K562 (cell line): ENCODE results near the gene MYMX. TPM values are rescaled to one million over a fixed set of nuclear protein-coding genes. Genes with fewer than 3 reads are reported as not detected.

Source experiments
- BRF2 ChIP-seq: IDR thresholded peaks from 3 replicates; pipeline ENCODE4 v1.6.1; 2011; ENCODE audit warnings: borderline replicate concordance, mild to moderate bottlenecking; ENCODE audit not compliant: insufficient read length, insufficient read depth
- CBFA2T3 ChIP-seq: fragments of 450-650 bp; IDR thresholded peaks from 2 replicates; pipeline ENCODE4 v1.6.1; 2017
- CREB1 ChIP-seq, 2 experiments: sonication (generic) in 1 of 2; formaldehyde crosslinking in 1 of 2; IDR thresholded peaks; 2 replicates each; pipeline versions ENCODE4 v1.6.1 to v1.8.0; 2012 to 2022; ENCODE audit warnings: inconsistent platforms in 1 of 2, mild to moderate bottlenecking in 1 of 2, missing genetic modification reagents in 1 of 2, moderate library complexity in 1 of 2
- DACH1 ChIP-seq: fragments of 450-650 bp; IDR thresholded peaks from 2 replicates; pipeline ENCODE4 v1.6.1; 2018; ENCODE audit not compliant: partially characterized antibody
- ELF4 ChIP-seq: fragments of 450-650 bp; formaldehyde crosslinking; IDR thresholded peaks from 2 replicates; pipeline ENCODE4 v1.4.0; 2022; ENCODE audit warnings: missing genetic modification characterization
- JUNB ChIP-seq: fragments of 450-650 bp; formaldehyde crosslinking; conservative IDR thresholded peaks from 2 replicates; pipeline ENCODE4 v1.4.0; 2020; ENCODE audit warnings: mild to moderate bottlenecking
- MITF ChIP-seq: IDR thresholded peaks from 2 replicates; pipeline ENCODE4 v1.6.1; 2014; ENCODE audit warnings: antibody characterized with exemption
- MYC ChIP-seq, 2 experiments: fragments of 250-450 bp in 1 of 2; sonication (Bioruptor Pico) in 1 of 2; IDR thresholded peaks; 2 replicates each; pipeline versions ENCODE4 v1.5.1 to v1.6.1; 2012 to 2021; ENCODE audit warnings: low read depth in 2 of 2, borderline replicate concordance in 1 of 2, improper control_type of control experiment in 1 of 2, low read length in 1 of 2, mild to moderate bottlenecking in 1 of 2, moderate library complexity in 1 of 2
- NCOA4 ChIP-seq: fragments of 450-650 bp; IDR thresholded peaks from 2 replicates; pipeline ENCODE4 v1.6.1; 2018; ENCODE audit warnings: mild to moderate bottlenecking; ENCODE audit not compliant: partially characterized antibody
- NR3C1 ChIP-seq: sonication (generic); formaldehyde crosslinking; IDR thresholded peaks from 2 replicates; pipeline ENCODE4 v1.8.1; 2022; ENCODE audit warnings: missing genetic modification reagents
- SRSF7 ChIP-seq: fragments of 200-400 bp; formaldehyde crosslinking; optimal IDR thresholded peaks from 2 replicates; pipeline ENCODE3; 2017; ENCODE audit warnings: mild to moderate bottlenecking, low read depth, low read length
- TARDBP ChIP-seq: fragments of 450-650 bp; IDR thresholded peaks from 2 replicates; pipeline ENCODE4 v1.6.1; 2016
- TBP ChIP-seq: optimal IDR thresholded peaks from 2 replicates; pipeline ENCODE3; 2011; ENCODE audit warnings: low read depth, low read length, improper control_type of control experiment
- U2AF1 ChIP-seq: fragments of 200-400 bp; formaldehyde crosslinking; optimal IDR thresholded peaks from 2 replicates; pipeline ENCODE3; 2017; ENCODE audit warnings: mild to moderate bottlenecking, low read depth, low read length, moderate library complexity
- ZNF239 ChIP-seq: fragments of 250-450 bp; sonication (Bioruptor Pico); IDR thresholded peaks from 2 replicates; pipeline ENCODE4 v1.4.0; 2020; ENCODE audit warnings: mild to moderate bottlenecking
- polyA plus RNA-seq, 8 experiments: library from polyadenylated mRNA; depleted of rRNA in 4 of 8; stranded (reverse) in 5 of 8; unstranded in 3 of 8; fragments of >200 nt; fragmentation: Nextera tagmentation in 2 of 8; fragmentation: Illumina TruSeq in 1 of 8; extraction: Ambion mirVana in 2 of 8; extraction: Trizol in 1 of 8; gene quantifications; 2 replicates each; pipeline versions ENCODE4 v1.2.1 to v1.2.3, GENCODE V29; 2011 to 2014; ENCODE audit warnings: inconsistent platforms in 1 of 8, missing spikeins in 1 of 8
- total RNA-seq, 7 experiments: library from RNA; depleted of rRNA in 6 of 7; stranded (reverse); fragments of >200 nt in 6 of 7; fragmentation: Illumina TruSeq in 2 of 7; extraction: Trizol in 2 of 7; gene quantifications; 2 replicates each; pipeline versions ENCODE4 v1.2.1 to v1.2.3, GENCODE V29; 2011 to 2021; ENCODE audit warnings: low replicate concordance in 1 of 7
- TF ChIP-seq, protein P1 (sequence below), 2 experiments: fragments of 450-650 bp in 1 of 2; sonication (generic) in 1 of 2; formaldehyde crosslinking in 1 of 2; IDR thresholded peaks in 1 of 2; conservative IDR thresholded peaks in 1 of 2; 2 replicates each; pipeline versions ENCODE4 v1.6.1 to v1.8.1; 2016 to 2023; ENCODE audit warnings: mild to moderate bottlenecking in 2 of 2, moderate library complexity in 2 of 2, inconsistent platforms in 1 of 2, missing genetic modification reagents in 1 of 2
- TF ChIP-seq, protein P2 (sequence below), 2 experiments: fragments of 450-650 bp; IDR thresholded peaks; 2 replicates each; pipeline ENCODE4 v1.6.1; 2016
- TF ChIP-seq, protein P3 (sequence below): fragments of 150-350 bp; conservative IDR thresholded peaks from 2 replicates; pipeline ENCODE4 v1.6.1; 2014; ENCODE audit warnings: low read length

The MYMX gene
- total and polyA plus RNA-seq, 9 of the 15 experiments (the other 6 are each of a cell fraction or from before 2014, with no cell fraction given) = 0.12 TPM; not detected in 8

- TF ChIP-seq, protein P1, sequence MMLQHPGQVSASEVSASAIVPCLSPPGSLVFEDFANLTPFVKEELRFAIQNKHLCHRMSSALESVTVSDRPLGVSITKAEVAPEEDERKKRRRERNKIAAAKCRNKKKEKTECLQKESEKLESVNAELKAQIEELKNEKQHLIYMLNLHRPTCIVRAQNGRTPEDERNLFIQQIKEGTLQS (IDR thresholded peaks at IDR 0.05) = peak; percentile 88
- TF ChIP-seq, protein P1 (CRISPR knock-in tag; conservative IDR thresholded peaks at IDR 0.05) = 0 out of 2 replicates have a peak, but pooled peaks have one; percentile 56
- TF ChIP-seq SRSF7 = no peak
- TF ChIP-seq DACH1 = no peak
- peak; percentile 51; the same call in 1 of the 2 replicates for TF ChIP-seq CBFA2T3
- no peak for TF ChIP-seq BRF2
- no peak for TF ChIP-seq U2AF1
- TF ChIP-seq, protein P2, sequence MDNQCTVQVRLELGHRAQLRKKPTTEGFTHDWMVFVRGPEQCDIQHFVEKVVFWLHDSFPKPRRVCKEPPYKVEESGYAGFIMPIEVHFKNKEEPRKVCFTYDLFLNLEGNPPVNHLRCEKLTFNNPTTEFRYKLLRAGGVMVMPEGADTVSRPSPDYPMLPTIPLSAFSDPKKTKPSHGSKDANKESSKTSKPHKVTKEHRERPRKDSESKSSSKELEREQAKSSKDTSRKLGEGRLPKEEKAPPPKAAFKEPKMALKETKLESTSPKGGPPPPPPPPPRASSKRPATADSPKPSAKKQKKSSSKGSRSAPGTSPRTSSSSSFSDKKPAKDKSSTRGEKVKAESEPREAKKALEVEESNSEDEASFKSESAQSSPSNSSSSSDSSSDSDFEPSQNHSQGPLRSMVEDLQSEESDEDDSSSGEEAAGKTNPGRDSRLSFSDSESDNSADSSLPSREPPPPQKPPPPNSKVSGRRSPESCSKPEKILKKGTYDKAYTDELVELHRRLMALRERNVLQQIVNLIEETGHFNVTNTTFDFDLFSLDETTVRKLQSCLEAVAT (IDR thresholded peaks at IDR 0.05) = no peak
- TF ChIP-seq JUNB (CRISPR knock-in tag) = no peak
- TF ChIP-seq CREB1 (IDR thresholded peaks at IDR 0.05) = no peak
- no peak for TF ChIP-seq CREB1 (CRISPR knock-in tag; IDR thresholded peaks at IDR 0.05)
- TF ChIP-seq MITF = no peak
- no peak for TF ChIP-seq NR3C1 (CRISPR knock-in tag)
- TF ChIP-seq, protein P3, sequence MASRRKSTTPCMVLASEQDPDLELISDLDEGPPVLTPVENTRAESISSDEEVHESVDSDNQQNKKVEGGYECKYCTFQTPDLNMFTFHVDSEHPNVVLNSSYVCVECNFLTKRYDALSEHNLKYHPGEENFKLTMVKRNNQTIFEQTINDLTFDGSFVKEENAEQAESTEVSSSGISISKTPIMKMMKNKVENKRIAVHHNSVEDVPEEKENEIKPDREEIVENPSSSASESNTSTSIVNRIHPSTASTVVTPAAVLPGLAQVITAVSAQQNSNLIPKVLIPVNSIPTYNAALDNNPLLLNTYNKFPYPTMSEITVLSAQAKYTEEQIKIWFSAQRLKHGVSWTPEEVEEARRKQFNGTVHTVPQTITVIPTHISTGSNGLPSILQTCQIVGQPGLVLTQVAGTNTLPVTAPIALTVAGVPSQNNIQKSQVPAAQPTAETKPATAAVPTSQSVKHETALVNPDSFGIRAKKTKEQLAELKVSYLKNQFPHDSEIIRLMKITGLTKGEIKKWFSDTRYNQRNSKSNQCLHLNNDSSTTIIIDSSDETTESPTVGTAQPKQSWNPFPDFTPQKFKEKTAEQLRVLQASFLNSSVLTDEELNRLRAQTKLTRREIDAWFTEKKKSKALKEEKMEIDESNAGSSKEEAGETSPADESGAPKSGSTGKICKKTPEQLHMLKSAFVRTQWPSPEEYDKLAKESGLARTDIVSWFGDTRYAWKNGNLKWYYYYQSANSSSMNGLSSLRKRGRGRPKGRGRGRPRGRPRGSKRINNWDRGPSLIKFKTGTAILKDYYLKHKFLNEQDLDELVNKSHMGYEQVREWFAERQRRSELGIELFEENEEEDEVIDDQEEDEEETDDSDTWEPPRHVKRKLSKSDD = no peak
- no peak for TF ChIP-seq MYC (IDR thresholded peaks at IDR 0.05; ENCODE audit: low read depth, low read length)
- no peak for TF ChIP-seq MYC (CRISPR knock-in tag; IDR thresholded peaks at IDR 0.05; ENCODE audit: borderline replicate concordance, low read depth)
- no peak for TF ChIP-seq NCOA4
- TF ChIP-seq ZNF239 (CRISPR knock-in tag) = no peak
- no peak for TF ChIP-seq ELF4 (CRISPR knock-in tag)
- no peak for TF ChIP-seq TBP
- no peak for TF ChIP-seq TARDBP
These were observed 12.8 kb upstream of the MYMX start (continued) for GRCh38 chr6:44203955-44204354.
